Type B pancreatic cell (in vitro differentiated cells): Measurements from ENCODE around the gene SLC12A6. TPM values are rescaled to one million over a fixed set of nuclear protein-coding genes. Genes with fewer than 3 reads are reported as not detected.

ENCODE experiments used
- DNase-seq: peaks from one replicate; pipeline ENCODE4 v3.0.0; 2021; ENCODE audit warnings: mixed read lengths; ENCODE audit not compliant: unreplicated experiment; ENCODE audit errors: extremely low spot score
- H3K27ac Mint-ChIP-seq: 2 replicates; pipeline ENCODE4 v1.8.0; 2021; ENCODE audit warnings: mild to moderate bottlenecking, mixed read lengths
- H3K27me3 Mint-ChIP-seq: 2 replicates; pipeline ENCODE4 v1.8.0; 2021; ENCODE audit warnings: mixed read lengths
- H3K36me3 Mint-ChIP-seq: 2 replicates; pipeline ENCODE4 v1.8.0; 2021; ENCODE audit warnings: mixed read lengths
- H3K4me1 Mint-ChIP-seq: one replicate; pipeline ENCODE4 v1.8.0; 2021; ENCODE audit warnings: mixed read lengths; ENCODE audit not compliant: unreplicated experiment
- H3K4me3 Mint-ChIP-seq: 2 replicates; pipeline ENCODE4 v1.8.0; 2021; ENCODE audit warnings: mild to moderate bottlenecking, mixed read lengths
- H3K9me3 Mint-ChIP-seq: 2 replicates; pipeline ENCODE4 v1.8.0; 2021; ENCODE audit warnings: mixed read lengths
- total RNA-seq: library from RNA; stranded (reverse); gene quantifications from 2 replicates; pipeline ENCODE4 v1.2.1, GENCODE V29; 2021; ENCODE audit warnings: low replicate concordance
- TF ChIP-seq, protein P1 (sequence below): fragments of 200-600 bp; sonication (generic); conservative IDR thresholded peaks from 2 replicates; pipeline ENCODE4 v1.5.0; 2021; ENCODE audit warnings: antibody characterized with exemption, mild to moderate bottlenecking

The SLC12A6 gene
- total RNA-seq, 1 donor from 2014 or later, result 14.5 TPM

DNA sequence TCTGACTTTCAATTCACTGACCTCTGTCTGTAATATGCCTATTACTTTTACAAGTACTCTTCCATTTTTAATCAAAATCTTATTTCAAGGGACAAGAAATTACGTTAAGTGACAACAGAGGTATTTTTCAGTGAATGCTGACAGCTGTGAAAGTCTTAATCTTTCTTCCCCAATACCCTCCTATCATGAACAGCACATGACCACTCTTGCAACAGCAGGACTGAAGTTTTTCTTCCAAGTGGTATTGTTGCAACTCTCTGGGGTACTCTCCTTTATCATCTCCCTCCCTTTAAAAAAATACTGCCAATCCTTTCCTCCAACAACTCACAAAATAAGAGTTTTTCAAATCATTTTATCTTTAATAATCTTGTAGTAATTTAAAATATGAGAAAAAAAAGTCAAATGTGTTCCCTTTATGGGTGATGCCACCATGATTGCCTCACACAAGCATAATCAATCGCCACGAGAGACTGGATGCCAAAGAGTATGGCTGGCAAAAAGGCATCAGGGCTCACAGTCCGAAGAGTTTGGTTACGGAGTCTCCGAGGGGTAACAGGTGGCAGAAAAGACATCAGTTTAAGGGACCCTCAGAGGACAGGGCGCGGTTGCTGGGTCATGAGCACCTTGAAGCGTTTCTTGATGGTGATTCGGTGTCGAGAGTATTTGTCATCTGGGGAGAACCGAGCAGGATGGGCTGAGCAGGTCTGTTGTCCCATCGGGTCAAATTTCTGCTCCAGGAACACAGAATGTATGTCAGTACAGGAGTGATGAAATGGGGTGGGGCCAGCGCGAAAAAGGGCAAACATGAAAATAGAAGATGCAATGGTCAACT, 4.0 kb upstream of the SLC12A6 start:
- Mint-ChIP-seq H3K36me3 (peaks cover 15% of the 10 kb centered on the region), H3K9me3 (no peaks in the 10 kb centered on the region), H3K27me3 (peaks cover 4% of the 10 kb centered on the region), H3K27ac (peak overlapping the region; percentile 74), H3K4me3 (no peak overlapping the region), H3K4me1 (peaks cover 11% of the 10 kb centered on the region)
- TF ChIP-seq, protein P1, sequence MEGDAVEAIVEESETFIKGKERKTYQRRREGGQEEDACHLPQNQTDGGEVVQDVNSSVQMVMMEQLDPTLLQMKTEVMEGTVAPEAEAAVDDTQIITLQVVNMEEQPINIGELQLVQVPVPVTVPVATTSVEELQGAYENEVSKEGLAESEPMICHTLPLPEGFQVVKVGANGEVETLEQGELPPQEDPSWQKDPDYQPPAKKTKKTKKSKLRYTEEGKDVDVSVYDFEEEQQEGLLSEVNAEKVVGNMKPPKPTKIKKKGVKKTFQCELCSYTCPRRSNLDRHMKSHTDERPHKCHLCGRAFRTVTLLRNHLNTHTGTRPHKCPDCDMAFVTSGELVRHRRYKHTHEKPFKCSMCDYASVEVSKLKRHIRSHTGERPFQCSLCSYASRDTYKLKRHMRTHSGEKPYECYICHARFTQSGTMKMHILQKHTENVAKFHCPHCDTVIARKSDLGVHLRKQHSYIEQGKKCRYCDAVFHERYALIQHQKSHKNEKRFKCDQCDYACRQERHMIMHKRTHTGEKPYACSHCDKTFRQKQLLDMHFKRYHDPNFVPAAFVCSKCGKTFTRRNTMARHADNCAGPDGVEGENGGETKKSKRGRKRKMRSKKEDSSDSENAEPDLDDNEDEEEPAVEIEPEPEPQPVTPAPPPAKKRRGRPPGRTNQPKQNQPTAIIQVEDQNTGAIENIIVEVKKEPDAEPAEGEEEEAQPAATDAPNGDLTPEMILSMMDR, result no peak
- no peak for DNase-seq

- Mint-ChIP-seq H3K4me1 (peaks cover 11% of the 10 kb centered on the region), H3K27ac (peak overlapping the region; percentile 25), H3K4me3 (peak overlapping the region; percentile 70), H3K27me3 (no peaks in the 10 kb centered on the region), H3K9me3 (no peaks in the 10 kb centered on the region), H3K36me3 (peaks cover 15% of the 10 kb centered on the region)
- no peak for DNase-seq
- TF ChIP-seq, protein P1, result no peak
These were observed 2.4 kb upstream of the SLC12A6 start for GRCh38 chr15:34339946-34340345.

DNA sequence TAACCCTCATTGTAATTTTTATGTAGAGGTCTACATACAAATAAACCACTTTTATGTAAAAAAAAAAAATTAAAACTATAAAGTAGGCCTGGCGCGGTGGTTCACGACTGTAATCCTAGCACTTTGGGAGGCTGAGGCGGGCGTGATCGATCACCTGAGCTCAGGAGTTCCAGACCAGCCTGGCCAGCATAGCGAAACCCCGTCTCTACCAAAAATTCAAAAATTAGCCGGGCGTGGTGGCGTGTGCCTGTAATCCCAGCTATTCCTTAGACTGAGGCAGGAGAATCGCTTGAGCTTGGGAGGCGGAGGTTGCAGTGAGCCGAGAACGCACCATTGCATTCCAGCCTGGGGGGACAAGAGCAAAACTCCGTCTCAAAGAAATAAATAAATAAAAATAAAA, 766 bp upstream of the SLC12A6 start:
- no peak for DNase-seq
- Mint-ChIP-seq H3K9me3 (no peaks in the 10 kb centered on the region), H3K27ac (peak overlapping the region; percentile 55), H3K4me1 (peaks cover 11% of the 10 kb centered on the region), H3K27me3 (no peaks in the 10 kb centered on the region), H3K4me3 (peak overlapping the region; percentile 86), H3K36me3 (peaks cover 15% of the 10 kb centered on the region)
- TF ChIP-seq, protein P1, result no peak

- TF ChIP-seq, protein P1, result no peak
These were observed 507 bp downstream of the SLC12A6 start for GRCh38 chr15:34336991-34337556.

DNA sequence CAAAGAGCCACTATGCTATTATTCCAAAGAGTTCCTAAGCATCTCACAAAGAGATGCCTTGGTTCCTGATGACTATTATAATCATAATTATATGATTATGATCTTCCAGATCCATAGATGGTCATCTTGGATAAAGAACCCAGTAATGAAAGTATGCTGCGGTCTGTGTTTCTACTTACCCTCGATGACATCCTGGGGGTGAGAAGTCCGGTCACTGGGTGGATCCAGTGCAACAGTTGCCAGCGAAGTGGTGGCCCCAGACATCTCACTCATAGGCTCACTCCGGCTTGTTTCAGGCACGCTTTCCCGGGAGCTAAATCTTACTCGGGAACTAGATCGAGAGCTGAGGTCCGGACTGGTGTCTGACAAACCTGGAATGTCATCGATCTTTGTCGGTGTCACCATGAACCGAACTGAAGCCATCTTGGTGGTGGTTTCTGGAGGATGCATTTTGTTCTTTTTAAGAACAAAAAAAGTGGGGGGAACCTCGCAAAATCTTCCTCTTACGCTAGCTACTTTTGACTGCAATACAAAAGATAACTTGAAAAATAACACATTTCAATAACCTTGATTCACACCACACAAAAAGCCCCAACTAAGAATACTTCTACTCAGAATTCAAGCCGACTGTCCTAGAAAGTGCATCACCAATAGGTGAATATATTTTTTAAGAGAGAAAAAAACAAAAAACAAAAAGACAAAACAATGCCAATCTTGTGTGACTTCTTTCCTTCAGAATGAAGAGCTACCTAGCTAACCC, 1.2 kb downstream of the SLC12A6 start:
- peaks cover 10% of the 10 kb centered on the region for H3K4me1 Mint-ChIP-seq
- no peak for DNase-seq
- no peaks in the 10 kb centered on the region for H3K9me3 Mint-ChIP-seq
- TF ChIP-seq, protein P1, result no peak
- peak overlapping the region; percentile 93 for H3K4me3 Mint-ChIP-seq
- peak overlapping the region; percentile 83 for H3K27ac Mint-ChIP-seq
- H3K36me3 Mint-ChIP-seq, result peaks cover 10% of the 10 kb centered on the region
- H3K27me3 Mint-ChIP-seq, result no peaks in the 10 kb centered on the region

More at GRCh38 chr15:34336991-34337556, 507 bp downstream of the SLC12A6 start:
- no peak for DNase-seq
- H3K27ac Mint-ChIP-seq, result peak overlapping the region; percentile 83
- H3K36me3 Mint-ChIP-seq, result peaks cover 15% of the 10 kb centered on the region
- H3K4me1 Mint-ChIP-seq, result peaks cover 11% of the 10 kb centered on the region
- no peaks in the 10 kb centered on the region for H3K9me3 Mint-ChIP-seq
- peak overlapping the region; percentile 93 for H3K4me3 Mint-ChIP-seq
- no peaks in the 10 kb centered on the region for H3K27me3 Mint-ChIP-seq
